T-helper 2 cell treated with Interferon-gamma antibody and Interleukin-4, amounts not matched to agents 100 ng/mL and 5 ng/mL, for 36 hours (primary cell): Measurements from ENCODE around the gene MSANTD1. TPM values are rescaled to one million over a fixed set of nuclear protein-coding genes. Genes with fewer than 3 reads are reported as not detected.

Experiments
- intact Hi-C: fragments of 100-400 bp; cut with micrococcal nuclease; formaldehyde crosslinking; loops from one replicate; pipeline ENCODE4 v1.15.1; 2023
- total RNA-seq: library from RNA; stranded (reverse); gene quantifications from 2 replicates; pipeline ENCODE4 v1.2.3, GENCODE V29; 2022

Gene MSANTD1
- total RNA-seq, 1 donor from 2014 or later: 1.1 TPM

DNA sequence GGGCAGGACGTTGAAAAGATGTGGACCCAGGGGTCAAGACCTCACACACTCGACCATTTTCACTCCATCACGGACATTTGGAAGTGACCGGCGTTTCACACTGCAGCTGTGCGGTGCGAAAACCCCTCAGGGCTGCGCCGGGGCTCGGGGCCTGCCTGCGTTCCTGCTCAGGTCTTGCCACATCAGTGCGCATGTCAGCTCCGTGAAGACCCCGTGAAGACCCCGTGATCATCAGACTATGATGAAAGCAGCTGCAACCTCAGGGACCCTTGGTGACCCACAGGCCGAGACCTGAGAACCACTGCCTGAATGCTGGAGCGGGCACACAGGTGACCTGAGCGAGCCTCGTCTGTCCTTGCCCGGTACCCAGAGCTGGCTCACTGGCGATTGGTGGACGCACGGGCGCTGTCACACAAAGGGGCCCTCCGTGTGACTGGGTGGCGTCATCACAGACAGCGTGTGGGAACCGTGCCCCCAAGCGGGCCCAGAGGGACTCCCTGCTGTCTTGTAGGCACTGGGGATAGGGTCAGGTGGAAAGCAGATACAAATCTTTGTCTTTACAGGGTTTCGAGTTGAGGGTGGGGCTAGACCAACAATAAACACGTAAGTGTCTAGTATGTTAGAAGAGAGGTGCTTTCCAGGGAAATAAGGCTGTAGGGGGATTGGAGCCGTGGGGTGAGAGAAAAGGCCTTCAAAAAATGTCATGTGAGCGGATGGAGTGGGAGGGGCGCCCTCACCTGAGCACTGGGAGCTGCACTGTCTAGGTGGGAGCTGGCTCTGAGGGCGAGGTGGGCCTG is 12.7 kb downstream of the MSANTD1 start:
- intact Hi-C loops: no loop called here

DNA sequence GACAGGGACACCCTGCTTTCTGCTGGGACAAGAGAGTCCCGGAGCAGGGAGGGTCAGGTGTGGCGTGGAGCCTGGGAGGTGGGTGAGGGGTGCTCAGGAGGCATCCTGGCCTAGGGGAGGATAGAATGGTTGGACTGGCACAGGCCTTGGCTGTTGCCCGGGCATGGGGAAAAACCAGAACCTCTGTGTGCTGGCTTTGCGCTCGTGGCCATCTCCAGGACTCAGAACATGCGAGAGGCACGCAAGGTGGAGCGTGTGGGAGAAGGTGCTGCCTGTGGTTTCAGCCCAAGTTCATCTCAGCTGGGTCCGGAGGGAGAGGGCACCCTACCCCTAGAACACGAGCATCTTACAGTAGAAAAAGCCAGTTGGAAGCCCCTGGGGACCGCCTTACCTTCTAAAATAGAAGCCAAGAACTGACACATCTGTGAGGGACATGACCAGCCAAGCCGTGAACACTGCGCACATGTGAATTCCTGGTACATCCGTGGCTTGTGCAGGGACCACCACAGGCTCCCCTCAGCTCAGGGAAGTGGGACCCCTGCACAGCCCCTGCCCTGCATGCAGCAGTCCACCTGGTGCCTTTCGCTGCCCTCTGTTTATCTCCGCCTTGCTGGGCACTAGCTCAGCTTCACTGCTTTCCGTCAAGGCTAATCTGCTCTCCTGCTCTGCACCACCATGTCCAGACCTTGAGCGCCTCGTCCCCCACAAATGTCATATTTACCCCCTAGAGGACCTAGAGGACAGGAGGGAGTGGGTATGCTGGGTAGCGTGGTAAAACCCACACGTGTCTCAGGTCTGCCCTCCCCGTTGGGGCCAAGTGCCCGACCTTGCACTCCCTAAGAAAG is 13.5 kb downstream of the MSANTD1 start:
- intact Hi-C loops: no loop called here

DNA sequence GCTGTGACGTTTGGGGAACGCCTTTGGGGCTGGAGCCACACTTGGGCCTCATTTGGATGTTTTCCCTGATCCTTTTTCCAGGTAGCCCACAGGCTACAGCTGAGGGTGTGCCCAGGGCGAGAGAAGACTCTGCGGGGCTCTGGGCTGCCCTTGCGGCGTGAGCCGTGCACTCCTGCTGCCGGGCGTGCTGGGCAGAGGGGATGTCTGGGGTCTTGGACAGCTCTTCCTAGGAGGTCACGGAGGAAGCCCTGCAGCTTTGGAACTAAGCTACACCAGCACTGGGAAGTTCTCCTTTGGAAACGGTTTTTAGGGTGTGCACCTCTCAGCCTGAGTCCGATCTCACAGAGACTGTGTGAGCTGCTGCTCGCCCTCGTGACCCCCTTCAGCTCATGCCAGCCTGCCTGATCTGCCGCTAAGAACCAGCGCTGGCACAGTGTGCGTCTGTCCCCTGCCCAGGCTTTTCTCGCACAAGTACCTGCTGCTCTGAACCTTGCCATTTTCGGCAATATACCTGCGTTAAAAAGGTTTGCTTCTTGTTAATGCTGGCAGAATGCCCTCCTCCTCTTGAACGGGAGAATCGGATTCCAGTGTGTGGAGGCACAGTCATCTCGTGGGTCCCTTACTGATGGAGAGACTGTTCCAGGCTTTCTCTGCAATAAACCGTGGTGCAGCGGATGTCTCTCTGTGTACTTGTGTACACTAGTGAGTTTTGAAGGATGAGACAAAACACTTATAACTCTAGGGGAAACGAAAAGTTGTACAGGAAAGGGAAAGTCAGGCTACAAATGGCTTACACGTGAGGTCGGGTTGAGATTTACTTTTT is 14.3 kb downstream of the MSANTD1 start:
- intact Hi-C loops: no loop called here

GRCh38 chr4:3263876-3264193 is 14.9 kb downstream of the MSANTD1 start:
- intact Hi-C loops: no loop called here

DNA sequence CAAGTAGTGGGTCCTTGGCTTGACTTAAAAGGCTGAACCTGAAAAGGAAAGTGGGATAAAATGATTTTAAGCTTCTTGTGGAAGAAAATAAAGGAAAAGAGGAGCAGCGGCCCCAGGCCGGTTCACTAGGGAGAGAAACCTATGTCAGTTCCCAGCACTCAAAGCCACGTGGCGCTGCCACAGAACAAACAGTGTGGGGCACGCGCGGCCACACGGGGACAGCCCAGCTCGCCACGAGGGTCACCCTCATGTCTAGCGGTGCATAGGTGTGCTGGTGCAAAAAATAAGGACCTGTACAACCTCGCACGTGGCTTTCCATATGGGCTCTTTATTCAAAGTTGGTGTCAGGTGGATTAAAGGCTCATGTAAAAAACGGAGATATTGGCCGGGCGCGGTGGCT is 17.1 kb downstream of the MSANTD1 start:
- intact Hi-C loops: no loop called here

DNA sequence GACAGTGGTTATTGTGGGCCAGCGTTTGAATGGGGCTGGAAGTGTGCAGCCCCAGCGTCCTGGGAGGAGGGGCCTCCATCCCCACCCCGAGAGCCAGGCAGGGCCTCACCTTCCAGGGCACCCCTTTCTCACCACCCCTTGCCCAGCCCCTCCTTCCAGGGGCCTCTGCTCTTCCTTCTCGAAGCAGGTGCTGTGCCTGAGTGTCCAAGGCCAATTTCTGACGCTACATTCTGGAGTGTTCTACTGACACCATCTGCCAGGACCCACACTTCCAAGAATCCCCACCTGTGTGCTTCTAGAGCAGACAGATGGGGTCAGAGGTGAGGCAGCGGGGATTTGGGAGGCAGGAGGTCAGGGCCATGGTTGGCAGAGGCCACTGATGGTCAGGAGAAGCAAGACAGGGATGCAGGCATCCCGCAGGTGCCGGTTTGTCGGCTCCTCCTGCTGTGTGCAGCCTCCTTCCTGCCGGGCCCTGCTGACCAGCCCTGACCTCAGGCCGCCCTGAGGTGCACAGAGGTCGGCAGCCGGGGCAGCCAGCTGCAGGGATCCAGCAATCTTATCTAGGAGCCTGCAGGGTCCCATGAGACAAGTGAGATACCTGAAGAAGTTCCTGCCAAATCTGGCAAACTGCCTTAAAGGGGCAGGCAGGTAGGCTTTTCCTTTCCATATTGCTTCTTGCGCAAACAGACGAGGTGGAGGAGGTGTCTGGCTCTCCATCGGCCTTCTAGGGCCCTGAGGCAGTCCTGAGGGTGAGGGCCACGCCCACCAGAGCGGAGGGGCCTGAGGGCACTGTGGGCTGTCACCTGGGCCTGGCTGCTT is 18.8 kb downstream of the MSANTD1 start:
- intact Hi-C loops: no loop called here

GRCh38 chr4:3268395-3269104 is 19.6 kb downstream of the MSANTD1 start:
- intact Hi-C loops: no loop called here

GRCh38 chr4:3269105-3269927 is 20.4 kb downstream of the MSANTD1 start:
- intact Hi-C loops: no loop called here

DNA sequence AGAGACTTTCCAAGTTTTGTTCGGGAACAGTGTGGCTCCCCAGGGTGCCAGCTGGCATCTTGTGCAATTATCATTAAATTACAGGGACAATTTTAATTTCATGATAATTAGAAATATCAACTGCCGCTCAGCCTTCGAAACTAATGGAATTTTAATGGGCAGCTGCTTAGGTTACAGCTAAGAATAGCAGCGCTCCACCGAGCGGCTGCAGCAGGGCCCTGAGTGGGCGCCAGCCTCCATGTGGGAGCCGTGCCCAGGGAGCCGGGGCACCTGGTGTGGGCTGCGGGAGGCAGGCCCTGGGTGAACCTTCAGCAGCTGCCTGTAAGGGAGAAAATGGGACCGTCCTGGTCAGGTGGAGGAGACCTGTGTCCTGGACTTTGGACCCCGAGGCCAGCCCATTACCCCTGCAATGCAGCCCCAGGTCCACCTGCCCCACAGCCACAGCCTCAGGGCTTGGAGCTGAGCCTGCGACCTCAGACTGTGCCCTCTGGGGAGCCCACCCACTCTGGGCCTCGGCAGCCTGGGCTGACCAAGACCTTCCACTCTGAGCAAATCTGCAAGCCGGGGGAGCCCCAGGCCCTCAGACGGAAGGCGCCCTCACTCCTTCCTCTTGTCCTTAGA is 21.1 kb downstream of the MSANTD1 start:
- intact Hi-C loops: no loop called here

GRCh38 chr4:3271131-3271530 is 22.2 kb downstream of the MSANTD1 start:
- intact Hi-C loops: no loop called here

GRCh38 chr4:3276986-3277385 is 28.0 kb downstream of the MSANTD1 start:
- intact Hi-C loops: no loop called here

DNA sequence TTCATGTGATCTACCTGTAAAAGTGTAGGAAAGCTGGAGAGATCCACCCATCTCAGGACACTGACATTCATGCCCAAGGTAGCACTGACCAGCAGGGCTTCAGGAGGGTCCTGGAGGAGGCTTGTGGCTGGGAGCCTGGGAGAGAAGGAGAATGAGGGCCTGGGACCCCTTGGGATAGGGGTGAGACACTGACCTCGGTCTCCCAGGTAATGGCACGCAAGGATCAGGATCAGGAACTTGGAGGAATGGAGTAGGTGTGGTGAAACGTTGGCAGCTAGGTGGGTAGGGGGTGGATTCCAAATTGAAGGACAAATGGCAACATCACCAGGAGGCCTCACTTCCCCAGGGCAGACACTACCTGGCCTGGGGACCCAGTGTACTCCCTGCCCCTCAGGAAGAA is 31.5 kb downstream of the MSANTD1 start:
- intact Hi-C loops: no loop called here

DNA sequence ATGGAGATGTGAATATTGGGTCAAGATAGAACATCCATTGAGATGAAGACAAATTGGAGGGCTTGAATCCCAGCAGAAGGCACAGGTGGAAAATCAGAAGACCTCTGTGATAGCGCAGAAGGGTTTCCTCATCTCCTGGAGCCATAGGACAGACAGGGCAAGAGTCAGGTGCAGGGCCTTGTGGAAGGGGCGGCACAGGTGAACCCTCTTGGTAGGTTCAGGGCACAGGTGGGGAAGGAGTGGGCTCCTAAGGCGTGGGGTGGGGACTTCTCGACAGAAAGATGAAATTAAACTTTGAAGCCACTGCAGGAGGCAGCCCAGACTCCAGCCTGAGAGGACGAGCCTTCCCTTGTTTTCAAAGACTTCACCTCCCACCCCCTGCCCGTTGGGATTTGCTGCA is 34.5 kb downstream of the MSANTD1 start:
- intact Hi-C loops: no loop called here

GRCh38 chr4:3283916-3284315 is 35.0 kb downstream of the MSANTD1 start:
- intact Hi-C loops: no loop called here

- intact Hi-C loops: no loop called here
These were observed 36.0 kb downstream of the MSANTD1 start for GRCh38 chr4:3284734-3285557.

DNA sequence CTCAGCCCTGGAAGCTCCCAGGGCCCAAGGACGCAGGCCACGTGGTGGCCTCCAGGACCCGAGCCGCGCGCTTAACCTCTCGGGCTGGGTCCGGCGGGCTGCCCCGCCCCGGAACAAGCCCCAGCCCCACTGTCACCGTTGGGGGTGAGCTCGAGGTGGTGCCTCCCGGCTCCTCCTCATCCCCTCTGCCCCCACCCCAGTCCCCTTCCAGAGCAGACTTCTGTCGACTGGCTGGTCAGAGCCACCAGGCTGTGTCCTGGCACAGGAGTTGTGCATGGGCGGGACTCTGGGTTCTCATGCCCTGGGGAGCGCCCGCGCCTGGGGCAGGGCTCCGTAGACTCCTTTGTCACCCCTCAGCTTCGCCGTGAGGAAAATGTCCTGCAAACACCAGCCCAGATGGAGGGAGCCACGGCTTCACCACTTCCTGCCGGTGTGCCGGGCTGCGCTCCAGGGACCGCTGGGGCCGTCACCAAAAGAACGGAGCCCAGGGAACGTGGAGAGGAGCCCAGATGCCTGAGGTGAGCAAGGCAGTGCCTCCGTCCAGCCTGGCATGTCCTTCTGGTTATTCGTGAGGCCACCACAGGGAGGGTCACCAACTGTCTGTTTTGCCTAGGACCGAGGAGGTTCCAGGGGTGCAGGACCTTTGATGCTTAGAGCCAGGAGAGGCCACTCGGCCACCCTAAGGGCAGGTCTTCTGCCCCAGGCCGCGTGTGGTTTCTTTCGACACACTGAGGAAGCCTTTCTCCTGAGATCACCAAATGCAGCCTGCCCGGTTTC is 36.8 kb downstream of the MSANTD1 start:
- intact Hi-C loops: no loop called here
